Measurements from ENCODE around the gene UBTD1.

The UBTD1 gene

DNA sequence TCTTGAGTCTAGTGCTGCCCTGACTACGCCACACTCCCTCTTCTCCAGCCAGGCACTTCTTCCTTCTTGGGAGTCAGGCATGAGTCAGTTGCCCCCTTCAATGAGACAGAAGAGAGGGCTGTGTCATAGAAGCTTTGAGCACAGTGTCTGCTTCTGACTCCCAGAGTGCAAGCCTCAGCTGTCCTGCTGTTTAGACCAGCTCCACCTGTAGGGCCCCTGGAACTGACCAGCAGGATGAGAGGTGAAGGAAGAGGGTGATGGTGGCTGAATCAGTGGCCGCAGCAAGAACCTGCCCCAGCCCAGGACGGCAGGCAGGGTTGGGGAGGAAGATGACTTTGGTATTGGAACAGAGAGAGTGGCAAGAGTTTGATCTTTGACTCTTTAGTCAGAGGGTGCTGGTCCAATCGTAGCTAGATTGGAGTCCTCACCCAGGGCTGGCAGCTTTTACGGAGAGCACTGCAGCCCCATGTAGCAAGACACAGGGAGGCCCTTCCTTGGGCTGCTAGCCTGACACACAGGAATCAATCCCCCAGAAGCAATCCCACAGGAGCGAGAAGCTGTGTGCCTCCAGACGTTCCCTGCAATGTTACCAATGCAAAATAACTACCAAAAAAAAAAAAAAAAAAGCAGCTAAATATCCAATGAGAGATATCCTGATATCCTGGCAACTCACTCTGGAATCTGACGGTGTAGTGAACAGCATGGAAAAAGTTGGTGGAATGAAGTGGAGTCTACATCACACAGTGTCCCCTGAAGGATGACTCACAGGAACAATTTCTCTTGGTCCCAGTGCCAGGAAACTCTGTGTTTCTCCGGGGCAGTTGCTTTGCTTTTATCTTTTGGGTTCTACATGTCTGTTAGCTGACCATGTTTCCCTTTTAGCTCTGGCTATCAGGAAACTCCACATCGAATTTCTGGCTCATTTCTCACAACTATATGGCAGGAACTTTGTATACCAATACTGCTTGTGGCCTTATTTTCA, 97.7 kb downstream of the UBTD1 start:
- TF ChIP-seq ZFX (IDR thresholded peaks at IDR 0.05; ENCODE audit: borderline replicate concordance) = no peak
- TF ChIP-seq, protein P1, sequence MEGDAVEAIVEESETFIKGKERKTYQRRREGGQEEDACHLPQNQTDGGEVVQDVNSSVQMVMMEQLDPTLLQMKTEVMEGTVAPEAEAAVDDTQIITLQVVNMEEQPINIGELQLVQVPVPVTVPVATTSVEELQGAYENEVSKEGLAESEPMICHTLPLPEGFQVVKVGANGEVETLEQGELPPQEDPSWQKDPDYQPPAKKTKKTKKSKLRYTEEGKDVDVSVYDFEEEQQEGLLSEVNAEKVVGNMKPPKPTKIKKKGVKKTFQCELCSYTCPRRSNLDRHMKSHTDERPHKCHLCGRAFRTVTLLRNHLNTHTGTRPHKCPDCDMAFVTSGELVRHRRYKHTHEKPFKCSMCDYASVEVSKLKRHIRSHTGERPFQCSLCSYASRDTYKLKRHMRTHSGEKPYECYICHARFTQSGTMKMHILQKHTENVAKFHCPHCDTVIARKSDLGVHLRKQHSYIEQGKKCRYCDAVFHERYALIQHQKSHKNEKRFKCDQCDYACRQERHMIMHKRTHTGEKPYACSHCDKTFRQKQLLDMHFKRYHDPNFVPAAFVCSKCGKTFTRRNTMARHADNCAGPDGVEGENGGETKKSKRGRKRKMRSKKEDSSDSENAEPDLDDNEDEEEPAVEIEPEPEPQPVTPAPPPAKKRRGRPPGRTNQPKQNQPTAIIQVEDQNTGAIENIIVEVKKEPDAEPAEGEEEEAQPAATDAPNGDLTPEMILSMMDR (IDR thresholded peaks at IDR 0.05) = no peak
- H3K27ac ChIP-seq = no peak overlapping the region

DNA sequence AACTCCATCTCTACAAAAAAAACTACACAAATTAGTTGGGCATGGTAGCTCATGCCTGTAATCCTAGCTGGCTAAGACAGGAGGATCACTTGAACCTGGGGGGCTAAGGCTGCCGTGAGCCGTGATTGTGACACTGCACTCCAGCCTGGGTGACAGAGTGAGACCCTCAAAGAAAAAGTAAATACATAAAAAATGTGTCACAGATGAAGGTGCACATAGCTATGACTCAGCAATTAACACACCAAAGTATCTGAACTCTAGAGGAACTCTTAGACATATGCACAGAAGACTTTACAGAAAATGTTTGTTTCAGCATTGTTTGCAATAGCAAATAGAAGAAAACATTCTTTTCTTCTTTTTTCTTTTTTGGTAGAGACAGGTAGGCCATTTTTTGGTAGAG, 99.1 kb downstream of the UBTD1 start:
- no peak for TF ChIP-seq ZFX (IDR thresholded peaks at IDR 0.05; ENCODE audit: borderline replicate concordance)
- TF ChIP-seq, protein P1 (IDR thresholded peaks at IDR 0.05) = no peak
- H3K27ac ChIP-seq = no peak overlapping the region

DNA sequence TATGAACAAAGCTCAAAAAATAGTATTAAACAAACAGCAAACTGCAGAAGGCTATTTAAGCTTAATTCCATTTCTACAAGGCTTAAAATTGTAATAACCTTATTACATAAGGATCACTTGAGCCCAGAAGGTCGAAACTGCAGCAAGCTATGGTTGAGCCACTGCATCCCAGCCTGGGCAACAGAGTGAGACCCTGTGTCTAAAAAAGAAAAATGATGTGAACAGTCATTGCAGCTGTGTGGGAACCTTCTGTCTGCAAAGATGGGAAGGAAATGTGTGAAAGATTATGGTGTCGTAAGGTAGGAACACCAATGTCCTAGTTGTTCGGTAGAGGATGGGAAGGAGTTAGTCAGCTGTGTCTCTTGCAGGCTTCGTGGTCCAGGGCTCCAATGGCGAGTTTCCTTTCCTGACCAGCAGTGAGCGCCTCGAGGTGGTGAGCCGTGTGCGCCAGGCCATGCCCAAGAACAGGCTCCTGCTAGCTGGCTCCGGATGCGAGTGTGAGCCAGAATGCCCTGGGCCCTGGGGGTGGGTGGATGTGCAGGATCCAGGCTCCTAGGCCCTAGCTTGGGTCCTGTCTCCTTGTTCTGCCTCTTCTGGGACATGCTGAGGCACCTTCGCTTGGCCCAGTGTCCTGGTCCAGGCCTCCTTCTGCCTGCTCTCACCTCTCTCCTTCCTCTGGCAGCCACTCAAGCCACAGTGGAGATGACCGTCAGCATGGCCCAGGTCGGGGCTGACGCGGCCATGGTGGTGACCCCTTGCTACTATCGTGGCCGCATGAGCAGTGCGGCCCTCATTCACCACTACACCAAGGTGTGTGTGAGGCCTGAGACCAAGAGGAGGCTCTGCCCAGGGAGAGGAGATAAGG, 99.9 kb downstream of the UBTD1 start:
- no peak overlapping the region for H3K27ac ChIP-seq

DNA sequence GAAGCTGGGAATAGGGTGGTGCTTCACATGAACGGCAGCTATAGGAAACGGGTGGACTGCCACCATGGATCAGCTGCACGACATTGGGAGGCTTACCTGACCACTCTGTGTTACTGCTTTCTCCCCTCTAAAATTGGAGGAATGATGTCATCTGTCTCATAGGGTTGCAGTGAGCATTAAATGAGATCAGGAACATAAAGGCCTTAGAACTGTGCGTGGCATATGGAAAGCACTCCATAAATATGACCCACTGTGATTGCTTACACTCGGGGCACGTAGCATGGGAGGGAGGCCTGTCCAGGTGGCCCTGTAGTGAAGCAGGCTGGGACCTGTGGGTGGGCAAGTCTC, 100.5 kb downstream of the UBTD1 start:
- TF ChIP-seq ZFX (IDR thresholded peaks at IDR 0.05; ENCODE audit: borderline replicate concordance) = no peak
- TF ChIP-seq, protein P1 (IDR thresholded peaks at IDR 0.05) = no peak
- H3K27ac ChIP-seq = no peak overlapping the region

More for the DNA sequence above, 99.9 kb downstream of the UBTD1 start:
- TF ChIP-seq, protein P1 (IDR thresholded peaks at IDR 0.05) = no peak
- TF ChIP-seq ZFX (IDR thresholded peaks at IDR 0.05; ENCODE audit: borderline replicate concordance) = no peak

DNA sequence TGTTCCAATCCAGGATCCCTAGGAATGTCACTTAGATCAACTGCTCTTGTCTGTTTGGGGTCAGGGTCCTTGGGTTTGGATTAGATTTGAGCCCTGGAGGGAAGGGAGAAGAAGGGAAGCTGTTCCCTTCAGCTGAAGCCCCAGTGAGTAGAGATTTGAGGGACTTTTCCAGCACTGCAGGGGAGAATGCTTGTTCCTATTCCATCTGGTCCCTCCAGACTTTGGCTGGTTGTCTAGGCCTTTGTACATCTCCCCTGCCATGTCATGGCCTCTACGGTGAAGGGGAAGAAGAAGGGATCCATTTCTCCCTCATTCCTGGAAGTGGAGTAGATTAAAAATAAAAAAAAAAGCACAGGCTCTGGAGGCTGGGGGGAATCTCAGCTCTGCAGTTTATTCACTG, 101.9 kb downstream of the UBTD1 start:
- H3K27ac ChIP-seq = no peak overlapping the region
- TF ChIP-seq, protein P1 (IDR thresholded peaks at IDR 0.05) = no peak
- no peak for TF ChIP-seq ZFX (IDR thresholded peaks at IDR 0.05; ENCODE audit: borderline replicate concordance)

DNA sequence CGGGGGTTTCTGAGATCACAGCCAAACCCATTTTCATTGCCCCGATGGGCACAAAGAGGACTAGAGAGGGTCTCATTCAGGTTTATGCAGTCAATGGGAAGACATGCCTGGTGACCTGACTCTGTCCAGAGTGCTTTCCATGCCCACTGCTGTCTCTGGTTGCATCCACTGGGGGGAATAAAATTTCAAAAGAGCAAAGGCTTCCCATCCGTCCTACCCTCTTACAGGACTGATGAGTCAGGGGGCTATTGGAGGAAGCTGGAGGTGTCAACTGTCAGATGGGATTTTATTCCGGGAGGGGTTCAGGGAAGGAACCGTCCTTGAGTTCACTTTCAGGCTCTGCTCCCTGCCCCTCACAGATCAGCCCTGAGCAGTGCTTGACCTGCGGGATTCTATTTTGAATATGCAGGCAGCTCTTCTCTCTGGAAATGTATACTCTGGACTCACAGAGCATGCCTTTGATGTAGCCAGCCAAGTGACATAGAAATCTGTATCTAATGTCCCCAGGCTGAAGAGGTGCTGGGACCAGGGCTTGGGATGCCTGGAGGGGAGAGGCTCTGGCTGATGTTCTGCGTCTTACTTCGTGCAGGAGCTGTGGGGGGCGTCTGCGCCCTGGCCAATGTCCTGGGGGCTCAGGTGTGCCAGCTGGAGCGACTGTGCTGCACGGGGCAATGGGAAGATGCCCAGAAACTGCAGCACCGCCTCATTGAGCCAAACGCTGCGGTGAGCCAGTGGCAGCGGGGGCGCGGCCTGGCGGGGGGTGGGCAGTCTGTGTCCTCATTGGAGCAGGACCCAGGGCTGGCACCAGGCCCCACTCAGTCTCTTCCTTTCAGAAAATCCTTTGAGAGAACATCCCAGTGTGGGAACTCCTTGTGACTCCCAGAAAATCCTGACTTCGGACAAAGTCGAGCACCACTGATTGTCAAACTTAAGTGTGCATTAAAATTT, 102.8 kb downstream of the UBTD1 start:
- no peak for TF ChIP-seq ZFX (IDR thresholded peaks at IDR 0.05; ENCODE audit: borderline replicate concordance)
- TF ChIP-seq, protein P1 (IDR thresholded peaks at IDR 0.05) = no peak
- H3K27ac ChIP-seq = no peak overlapping the region

All from 22Rv1 (cell line).